Thyroid gland (tissue), 4 donors: ENCODE data around the gene TOR3A. TPM values are rescaled to one million over a fixed set of nuclear protein-coding genes. Genes with fewer than 3 reads are reported as not detected.

Experiments used
- DNase-seq, 2 donors: peaks; one replicate each; pipeline ENCODE4 v3.0.0-alpha.2; 2019
- H3K27ac ChIP-seq, 3 donors: fragments of 200-600 bp; sonication (generic); 1 replicate in 2 of 3; 2 replicates in 1 of 3; pipeline ENCODE4 v1.5.1; 2016 to 2019; ENCODE audit warnings: mild to moderate bottlenecking in 1 of 3, moderate library complexity in 1 of 3
- H3K27me3 ChIP-seq: fragments of 200-600 bp; sonication (generic); one replicate; pipeline ENCODE4 v1.5.1; 2019
- H3K36me3 ChIP-seq, 2 donors: fragments of 200-600 bp; sonication (generic); one replicate each; pipeline ENCODE4 v1.5.1; 2016 to 2019
- H3K4me1 ChIP-seq, 2 donors: fragments of 200-600 bp; sonication (generic); one replicate each; pipeline ENCODE4 v1.5.1; 2017 to 2019
- H3K4me3 ChIP-seq, 3 donors: fragments of 200-600 bp; sonication (generic); replicated peaks in 1 of 3; 1 replicate in 2 of 3; 2 replicates in 1 of 3; pipeline ENCODE4 v1.5.1; 2016; ENCODE audit warnings: mild to moderate bottlenecking in 1 of 3
- H3K9me3 ChIP-seq: fragments of 200-600 bp; sonication (generic); one replicate; pipeline ENCODE4 v1.5.1; 2017
- CTCF ChIP-seq, 6 experiments: fragments of 200-600 bp in 3 of 6; fragments of 450-650 bp in 3 of 6; sonication (generic) in 3 of 6; IDR thresholded peaks; one replicate each; pipeline ENCODE4 v1.5.1; 2016 to 2019; ENCODE audit warnings: antibody characterized with exemption in 6 of 6, mild to moderate bottlenecking in 2 of 6, inconsistent platforms in 1 of 6, moderate library complexity in 1 of 6
- POLR2A ChIP-seq, 2 donors: fragments of 450-650 bp; IDR thresholded peaks; one replicate each; pipeline ENCODE4 v1.6.1; 2017; ENCODE audit warnings: antibody characterized with exemption in 2 of 2, mild to moderate bottlenecking in 2 of 2, moderate library complexity in 1 of 2
- WGBS, 2 donors: methylation state at CpG; one replicate each; pipeline ENCODE4 v1.1.5; 2017; 5-methylcytosine and 5-hydroxymethylcytosine counted together
- intact Hi-C: fragments of 100-400 bp; cut with DNase I; formaldehyde crosslinking; loops from one replicate; pipeline ENCODE4 v1.15.1; 2023
- total RNA-seq, 4 donors: library from RNA; depleted of rRNA; stranded (reverse); fragments of >200 nt; gene quantifications; one replicate each; pipeline ENCODE4 v1.2.3, GENCODE V29; 2016

The TOR3A gene
- total RNA-seq, 4 donors from 2014 or later: 30.0 to 57.4 (median 45.2) TPM

- intact Hi-C loops: loop anchor here (10.0 kb wide), 1 partner anchor 73 kb away; no protein-coding TSS in a partner anchor
- H3K9me3 ChIP-seq: no peaks in the 10 kb centered on the region
- H3K36me3 ChIP-seq: peaks cover 5% of the 10 kb centered on the region in 2 donors
- peaks cover 0 to 5% of the 10 kb centered on the region in 2 donors for H3K4me1 ChIP-seq
- no peak overlapping the region for H3K4me3 ChIP-seq
- TF ChIP-seq POLR2A (IDR thresholded peaks at IDR 0.05) (no peak), CTCF (IDR thresholded peaks at IDR 0.05) (peak in 5 of 6 experiments; percentile 33 to 56 (median 49))
- 84 to 87% methylated on average over 7 of the region's 7 CpGs for WGBS, 2 donors
- H3K27me3 ChIP-seq: no peaks in the 10 kb centered on the region
- H3K27ac ChIP-seq: peak overlapping the region in 1 of 3 donors; percentile 7
- peak; percentile 19 to 42 for DNase-seq
Measured at GRCh38 chr1:179121159-179121938, 39.5 kb downstream of the TOR3A start.

DNA sequence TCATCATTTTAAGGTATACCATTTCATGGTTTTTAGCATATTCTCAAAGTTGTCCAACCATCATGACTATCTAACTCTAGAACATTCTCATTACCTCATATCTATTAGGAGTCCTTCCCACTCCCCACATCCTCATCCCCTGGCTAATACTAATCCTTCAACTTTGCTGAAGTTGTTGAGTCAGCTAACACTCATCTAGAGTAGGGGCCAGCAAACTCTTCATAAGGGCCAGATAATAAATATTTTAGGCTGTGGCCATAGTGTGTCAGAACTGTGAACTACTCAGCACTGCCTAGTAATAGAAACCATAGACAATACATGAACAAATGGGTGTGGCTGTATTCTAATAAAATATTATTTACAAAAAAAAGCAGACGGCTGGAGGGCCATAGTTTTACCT lies 43.0 kb downstream of the TOR3A start:
- intact Hi-C loops: loop anchor here (10.0 kb wide), 1 partner anchor 70 kb away; no protein-coding TSS in a partner anchor

GRCh38 chr1:179126338-179127060 lies 44.6 kb downstream of the TOR3A start:
- H3K27ac ChIP-seq: peak overlapping the region in 2 of 3 donors; percentile 25
- intact Hi-C loops: loop anchor here (10.0 kb wide), 1 partner anchor 68 kb away; no protein-coding TSS in a partner anchor
- no peaks in the 10 kb centered on the region for H3K9me3 ChIP-seq
- no peaks in the 10 kb centered on the region for H3K27me3 ChIP-seq
- 33 to 34% methylated on average over 8 of the region's 8 CpGs for WGBS, 2 donors
- DNase-seq: peak; percentile 95
- peaks cover 4 to 20% of the 10 kb centered on the region in 2 donors for H3K4me1 ChIP-seq
- TF ChIP-seq POLR2A (IDR thresholded peaks at IDR 0.05) (no peak), CTCF (IDR thresholded peaks at IDR 0.05) (no peak)
- no peaks in the 10 kb centered on the region for H3K36me3 ChIP-seq
- H3K4me3 ChIP-seq: no peak overlapping the region

More for the DNA sequence above, 43.0 kb downstream of the TOR3A start:
- no peak for DNase-seq
- Histone ChIP-seq H3K27ac (no peak overlapping the region), H3K36me3 (no peaks in the 10 kb centered on the region), H3K9me3 (no peaks in the 10 kb centered on the region), H3K4me1 (peaks cover 4 to 17% of the 10 kb centered on the region in 2 donors), H3K27me3 (no peaks in the 10 kb centered on the region), H3K4me3 (no peak overlapping the region)
- TF ChIP-seq CTCF (IDR thresholded peaks at IDR 0.05) (no peak), POLR2A (IDR thresholded peaks at IDR 0.05) (no peak)
- WGBS, 2 donors: 85 to 98% methylated on average over 1 of the region's 1 CpG

GRCh38 chr1:179127163-179127895 lies 45.5 kb downstream of the TOR3A start:
- DNase-seq: no peak
- 85 to 92% methylated on average over 5 of the region's 5 CpGs for WGBS, 2 donors
- H3K4me1 ChIP-seq: peaks cover 4 to 20% of the 10 kb centered on the region in 2 donors
- H3K4me3 ChIP-seq: no peak overlapping the region
- H3K36me3 ChIP-seq: no peaks in the 10 kb centered on the region
- no peak for TF ChIP-seq CTCF (IDR thresholded peaks at IDR 0.05)
- no peak for TF ChIP-seq POLR2A (IDR thresholded peaks at IDR 0.05)
- peak overlapping the region in 2 of 3 donors; percentile 25 to 35 for H3K27ac ChIP-seq
- H3K9me3 ChIP-seq: no peaks in the 10 kb centered on the region
- H3K27me3 ChIP-seq: no peaks in the 10 kb centered on the region
- intact Hi-C loops: loop anchor here (10.0 kb wide), 1 partner anchor 67 kb away; no protein-coding TSS in a partner anchor
